NCI-H1092 (cell line): ENCODE results near the gene TMEM250.
"Not testable (repeated sequence)": the region's sequence is repeated elsewhere in the genome, so short reads cannot be mapped to it uniquely, and the experiment has no call there.

Experiments used
- DNase-seq: peaks from one replicate; lab custom pipeline; 2025; lab: John Stamatoyannopoulos, UW

Gene TMEM250

GRCh38 chr9:136118320-136119060 lies at the start of gene TMEM250:
Gene TMEM250, minus strand, starts transcription at chr9:136118875. Its CDS starts 1,975 bp downstream, at chr9:136116900.
- DNase-seq, result peak; percentile 89

GRCh38 chr9:136163248-136163850 lies 44.7 kb upstream of the TMEM250 start:
- DNase-seq, result no peak

GRCh38 chr9:136160995-136161610 lies 42.4 kb upstream of the TMEM250 start:
- DNase-seq, result no peak

DNA sequence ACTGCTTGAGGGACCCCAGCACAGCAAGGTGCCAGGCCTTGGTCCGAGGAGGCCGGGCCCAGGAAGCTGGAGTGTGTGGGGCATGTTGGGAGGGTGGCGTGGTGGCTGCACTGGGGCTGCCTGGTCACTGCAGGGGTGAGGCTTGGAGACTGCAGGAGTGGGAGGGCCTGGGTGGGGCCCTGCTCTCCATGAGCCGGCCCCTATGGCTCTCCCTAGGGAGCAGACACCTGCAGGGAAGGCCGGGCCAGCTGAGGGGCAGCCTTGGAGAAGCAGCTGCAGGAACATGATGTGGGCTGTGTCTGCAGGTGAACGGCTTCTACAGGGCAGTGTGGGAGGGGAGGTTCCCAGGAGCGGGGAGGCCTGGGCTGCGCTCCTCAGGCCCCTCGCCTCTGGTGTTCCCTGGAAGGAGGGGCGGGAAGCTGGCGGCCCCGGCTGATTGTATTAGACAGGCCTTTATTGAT lies 41.7 kb upstream of the TMEM250 start:
- DNase-seq, result no peak

- DNase-seq, result no peak
Measured at GRCh38 chr9:136159851-136160250, 41.2 kb upstream of the TMEM250 start.

GRCh38 chr9:136157477-136158265 lies 39.0 kb upstream of the TMEM250 start:
- no peak for DNase-seq

GRCh38 chr9:136156209-136157120 lies 37.8 kb upstream of the TMEM250 start:
- DNase-seq, result no peak

GRCh38 chr9:136155576-136155975 lies 36.9 kb upstream of the TMEM250 start:
- DNase-seq, result no peak

DNA sequence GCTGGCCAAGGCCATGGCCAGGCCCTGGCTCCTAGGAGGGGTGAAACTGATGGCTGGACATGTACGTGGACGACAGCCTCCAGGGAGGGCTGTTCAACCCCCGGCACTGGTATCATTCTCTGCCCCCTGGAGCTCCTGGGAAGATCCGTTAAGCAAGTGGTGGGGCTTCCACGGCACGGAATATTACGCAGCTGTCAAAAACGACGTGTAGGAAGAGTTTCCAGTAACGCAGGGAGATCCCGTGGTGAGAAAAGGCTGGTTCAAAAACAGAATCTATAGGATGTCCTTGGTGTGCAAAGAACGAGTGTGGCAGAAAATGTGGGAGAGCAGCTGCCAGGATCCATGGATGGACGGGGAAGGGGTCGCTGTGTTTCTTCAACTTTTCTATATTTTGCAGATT lies 36.3 kb upstream of the TMEM250 start:
- DNase-seq, result no peak

GRCh38 chr9:136153381-136154065 lies 34.8 kb upstream of the TMEM250 start:
- no peak for DNase-seq

DNA sequence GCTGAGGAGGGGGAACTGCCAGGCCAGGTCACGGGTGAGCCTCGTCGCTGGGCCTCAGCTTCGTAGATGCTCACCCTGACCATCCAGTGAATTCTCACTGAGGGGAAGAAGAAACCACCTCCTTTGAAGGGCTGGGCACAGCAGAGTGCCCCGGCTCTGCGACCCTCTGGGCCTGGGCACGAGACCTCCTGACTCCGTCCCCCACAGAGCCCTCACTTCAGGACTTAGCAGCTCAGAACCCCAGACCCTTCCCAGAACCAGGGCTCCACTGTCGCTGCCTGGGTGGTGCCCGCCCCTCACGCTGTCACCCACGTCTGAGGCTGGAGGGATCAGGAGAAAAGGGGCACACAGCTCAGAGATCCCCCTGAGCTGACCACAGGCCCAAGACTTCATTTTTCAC lies 34.3 kb upstream of the TMEM250 start:
- DNase-seq, result no peak

DNA sequence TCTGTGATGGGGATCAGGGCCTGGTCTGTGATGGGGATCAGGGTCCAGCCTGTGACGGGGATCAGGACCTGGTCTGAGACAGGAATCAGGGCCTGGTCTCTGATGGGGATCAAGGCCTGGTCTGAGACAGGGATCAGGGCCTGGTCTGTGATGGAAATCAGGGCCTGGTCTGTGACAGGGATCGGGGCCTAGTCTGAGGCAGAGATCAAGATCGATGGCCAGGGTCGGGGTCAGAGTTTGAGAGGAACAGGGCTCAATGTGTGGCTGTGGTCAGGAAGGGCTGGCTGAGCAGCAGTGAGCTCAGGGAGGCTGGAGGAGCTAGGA lies 33.8 kb upstream of the TMEM250 start:
- no peak for DNase-seq

DNA sequence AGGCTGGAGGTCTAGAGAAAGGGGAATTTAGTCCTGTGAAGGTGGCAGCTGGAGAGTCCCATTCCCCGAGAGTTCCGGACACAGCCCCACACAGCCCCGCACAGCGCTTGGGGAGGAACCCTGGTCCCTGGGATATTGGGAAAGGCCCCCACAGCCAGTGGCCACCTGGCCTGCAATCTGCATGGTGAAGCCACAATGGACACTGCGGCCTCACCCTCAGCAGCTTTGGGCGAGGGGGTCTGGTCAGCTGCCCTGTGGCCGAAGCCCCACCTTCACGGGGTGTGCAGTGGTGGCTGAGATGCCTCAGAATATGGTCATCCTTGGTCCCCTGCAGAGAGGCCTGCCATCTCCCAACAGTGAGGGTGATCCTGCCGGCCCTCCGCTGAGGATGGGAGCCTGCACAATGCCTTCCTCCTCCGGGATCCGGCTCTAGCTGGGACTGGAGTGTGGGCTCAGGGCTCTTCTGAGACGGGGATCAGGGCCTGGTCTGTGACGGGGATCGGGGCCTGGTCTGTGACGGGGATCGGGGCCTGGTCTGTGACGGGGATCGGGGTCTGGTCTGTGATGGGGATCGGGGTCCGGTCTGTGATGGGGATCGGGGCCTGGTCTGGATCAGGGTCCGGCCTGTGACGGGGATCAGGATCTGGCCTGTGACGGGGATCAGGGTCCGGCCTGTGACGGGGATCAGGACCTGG lies 33.3 kb upstream of the TMEM250 start:
- no peak for DNase-seq

- no peak for DNase-seq
Measured at GRCh38 chr9:136151214-136151804, 32.6 kb upstream of the TMEM250 start.

DNA sequence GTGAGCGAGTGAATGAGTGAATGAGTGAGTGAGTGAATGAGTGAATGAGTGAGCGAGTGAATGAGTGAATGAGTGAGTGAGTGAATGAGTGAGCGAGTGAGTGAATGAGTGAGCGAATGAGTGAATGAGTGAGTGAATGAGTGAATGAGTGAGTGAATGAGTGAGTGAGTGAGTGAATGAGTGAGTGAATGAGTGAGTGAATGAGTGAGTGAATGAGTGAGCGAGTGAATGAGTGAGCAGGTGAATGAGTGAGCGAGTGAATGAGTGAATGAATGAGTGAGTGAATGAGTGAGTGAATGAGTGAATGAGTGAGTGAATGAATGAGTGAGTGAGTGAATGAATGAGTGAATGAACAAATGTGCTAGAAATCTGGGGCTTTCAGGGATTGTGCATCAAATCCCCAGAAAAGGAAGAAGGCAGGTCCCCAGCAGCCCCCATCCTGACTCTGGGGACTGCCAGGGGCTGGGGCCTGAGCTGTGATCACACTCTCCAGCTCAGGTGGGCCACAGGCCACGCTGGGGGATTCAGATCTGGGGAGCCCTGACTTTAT lies 32.1 kb upstream of the TMEM250 start:
- DNase-seq, result not testable (repeated sequence)

DNA sequence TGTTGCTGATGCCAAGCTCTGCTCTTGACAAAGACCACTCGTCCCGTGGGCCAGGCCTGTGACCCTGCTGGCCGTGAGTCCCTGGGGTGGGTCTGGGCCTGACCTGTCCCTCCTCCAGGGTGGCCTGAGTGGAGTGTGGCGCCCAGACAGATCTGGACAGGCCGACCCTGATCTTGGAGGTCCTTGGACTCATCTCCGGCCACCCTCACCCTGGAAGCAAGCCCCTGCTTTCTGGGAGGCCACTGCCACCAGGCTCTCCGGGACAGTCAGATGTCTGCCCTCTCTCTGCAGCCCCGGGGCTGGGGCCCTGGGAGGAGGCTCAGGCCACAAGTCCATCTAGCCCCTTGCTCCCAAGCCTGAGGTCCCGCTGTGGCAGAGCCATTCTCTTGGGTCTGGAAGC lies 31.2 kb upstream of the TMEM250 start:
- DNase-seq, result no peak

DNA sequence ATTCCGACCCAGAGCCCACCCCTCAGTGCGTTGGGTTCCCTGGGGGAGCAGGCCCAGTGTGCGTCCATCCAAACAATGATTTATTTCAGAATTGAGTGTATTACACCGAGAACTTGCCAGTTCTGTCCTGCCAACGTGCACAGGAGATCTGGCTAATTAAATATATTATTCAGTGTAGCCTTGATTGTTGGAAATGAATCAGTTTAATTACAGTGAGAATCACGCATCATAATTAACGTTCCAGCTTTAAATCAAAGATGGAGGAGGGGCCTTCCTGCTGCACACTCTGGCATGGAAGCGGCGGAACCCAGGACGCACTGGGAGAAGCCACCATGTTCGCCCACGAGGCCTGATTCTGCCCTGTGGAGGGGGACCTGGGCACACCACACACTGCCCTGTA lies 30.7 kb upstream of the TMEM250 start:
- no peak for DNase-seq

DNA sequence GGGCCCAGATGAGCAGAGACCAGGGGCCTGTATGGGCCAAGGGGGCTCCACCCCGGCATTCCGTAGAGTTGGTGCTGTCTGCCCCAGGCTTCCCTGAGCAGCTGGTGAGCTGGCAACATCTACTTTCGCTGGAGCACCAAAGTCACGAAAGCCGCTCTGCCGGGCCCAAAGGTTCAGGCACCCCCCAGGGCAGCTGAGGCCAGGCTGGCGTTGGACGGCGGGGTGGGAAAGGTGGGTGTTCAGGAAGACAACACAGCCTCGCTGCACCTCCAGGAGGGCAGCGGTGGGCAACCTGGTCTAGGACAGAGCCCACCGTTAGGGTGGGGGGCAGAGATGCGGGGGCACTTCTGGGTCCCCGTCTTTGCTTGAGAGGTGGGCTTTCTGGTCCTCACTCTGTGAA lies 30.1 kb upstream of the TMEM250 start:
- DNase-seq, result no peak

DNA sequence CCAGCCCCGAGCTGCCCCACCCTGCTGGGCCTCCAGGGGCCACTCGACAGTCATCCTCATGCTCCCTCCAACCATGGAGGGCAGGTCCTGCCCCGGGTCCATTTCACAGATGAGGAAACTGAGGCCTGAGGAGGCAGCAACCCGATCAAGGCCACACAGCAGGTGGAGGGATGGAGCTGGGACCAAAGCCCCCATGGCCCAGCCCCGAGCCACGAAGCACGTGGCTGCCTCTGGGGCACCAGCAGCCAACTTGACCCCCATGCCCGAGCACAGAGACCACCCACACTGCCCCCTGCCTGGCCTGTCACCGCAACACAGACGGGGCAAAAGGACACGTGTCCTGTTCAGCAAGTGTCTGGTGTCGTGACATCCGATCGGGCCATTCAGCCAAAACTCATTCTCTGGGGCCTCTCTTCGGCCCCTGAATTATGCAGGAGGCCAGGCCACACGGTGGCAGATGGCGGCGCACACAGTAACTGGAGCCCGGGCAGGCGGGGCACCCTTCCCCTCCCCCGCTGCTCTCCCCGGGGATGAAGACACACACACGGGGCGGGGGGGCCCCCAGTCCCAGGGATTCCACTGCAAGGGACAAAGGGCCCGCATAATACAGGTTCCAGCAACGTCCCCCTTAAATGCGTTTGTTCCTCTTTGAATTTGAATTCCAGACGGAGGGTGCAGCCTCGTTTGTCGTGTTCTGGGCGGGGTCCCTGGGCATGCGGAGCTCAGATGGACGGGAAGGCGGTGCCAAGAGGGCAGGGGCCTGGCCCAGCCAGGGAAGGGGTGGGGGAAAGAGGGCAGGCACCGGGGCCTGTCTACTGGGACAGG lies 29.4 kb upstream of the TMEM250 start:
- no peak for DNase-seq
